Glomerular endothelial cell (primary cell): ENCODE measurements around the gene NKIRAS2. TPM values are rescaled to one million over a fixed set of nuclear protein-coding genes. Genes with fewer than 3 reads are reported as not detected.

Experiments
- DNase-seq: peaks from one replicate; pipeline ENCODE4 v3.0.0-alpha.2; 2011; ENCODE audit warnings: low read depth, low spot score; ENCODE audit errors: extremely low read depth
- total RNA-seq: library from RNA; depleted of rRNA; stranded (reverse); fragments of >200 nt; gene quantifications from 2 replicates; pipeline ENCODE4 v1.2.3, GENCODE V29; 2015

The NKIRAS2 gene
- total RNA-seq, 1 donor from 2014 or later = 95.7 TPM

DNA sequence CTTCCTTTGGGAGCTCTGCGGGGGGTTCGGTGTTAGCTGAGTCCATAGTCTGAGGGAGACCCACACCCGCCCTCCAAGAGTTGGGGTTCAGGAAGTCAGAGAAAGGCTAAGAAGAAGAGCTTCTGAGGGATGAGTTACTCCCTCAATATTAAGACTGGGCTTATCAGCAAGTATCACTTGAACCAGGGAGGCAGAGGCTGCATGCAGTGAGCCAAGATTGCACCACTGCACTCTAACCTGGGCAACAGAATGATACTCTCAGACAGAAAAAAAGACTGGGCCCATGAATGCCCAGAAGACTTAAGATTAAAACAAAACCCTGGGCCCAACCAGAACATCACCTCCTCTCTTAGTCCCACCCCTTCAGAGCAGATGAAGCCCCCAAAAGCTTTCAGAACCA lies 6.0 kb downstream of the NKIRAS2 start:
- DNase-seq = no peak

DNA sequence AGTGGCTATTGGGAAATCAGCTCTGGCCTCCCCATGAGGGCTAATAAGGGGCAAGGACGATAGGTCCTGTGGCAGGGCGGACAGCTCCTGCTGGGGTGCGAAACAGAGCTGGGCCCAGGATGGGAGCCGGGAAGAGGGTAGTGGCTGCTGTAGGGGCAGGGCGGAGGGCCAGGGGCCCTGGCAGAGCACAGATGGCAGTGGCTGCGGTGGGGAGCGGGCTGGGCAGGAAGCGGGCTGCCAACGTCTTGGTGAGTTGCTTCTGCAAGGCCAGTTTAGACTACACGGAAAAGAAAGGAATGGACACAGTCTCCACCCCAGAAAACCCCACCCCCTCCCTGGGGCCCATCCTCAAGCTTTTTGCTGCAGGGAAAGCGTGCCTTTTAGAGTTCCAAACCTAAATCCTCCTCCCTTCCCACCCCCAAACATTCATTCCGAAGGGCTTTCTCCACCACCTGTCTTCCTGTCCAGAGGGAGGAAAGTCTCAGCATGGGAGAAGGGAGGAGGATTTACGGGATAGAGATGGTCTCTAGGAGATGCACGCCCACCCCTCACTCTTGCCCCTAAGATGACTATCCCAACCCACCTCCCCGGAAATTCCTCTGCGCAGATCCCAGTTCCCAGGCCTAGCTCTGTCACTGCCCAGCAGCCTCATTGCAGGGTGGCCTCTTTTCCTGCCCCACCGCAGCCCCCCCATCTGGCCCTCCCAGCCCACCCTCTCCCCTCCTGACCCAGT lies 7.1 kb downstream of the NKIRAS2 start:
- no peak for DNase-seq

DNA sequence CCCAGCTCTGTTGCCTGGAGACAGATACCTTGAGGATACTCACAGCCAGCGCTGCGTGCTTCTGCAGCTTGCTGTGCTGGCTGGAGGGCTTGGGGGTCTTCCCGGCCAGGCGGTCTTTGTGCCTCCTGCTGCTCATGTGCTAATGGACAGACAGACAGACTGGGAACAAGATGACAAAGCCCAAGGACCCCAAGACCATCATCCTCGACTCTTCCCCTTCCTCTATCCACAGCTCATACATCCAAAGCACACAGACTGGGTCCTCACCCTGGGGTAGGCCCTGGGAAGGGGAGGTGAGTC lies 7.7 kb downstream of the NKIRAS2 start:
- no peak for DNase-seq

DNA sequence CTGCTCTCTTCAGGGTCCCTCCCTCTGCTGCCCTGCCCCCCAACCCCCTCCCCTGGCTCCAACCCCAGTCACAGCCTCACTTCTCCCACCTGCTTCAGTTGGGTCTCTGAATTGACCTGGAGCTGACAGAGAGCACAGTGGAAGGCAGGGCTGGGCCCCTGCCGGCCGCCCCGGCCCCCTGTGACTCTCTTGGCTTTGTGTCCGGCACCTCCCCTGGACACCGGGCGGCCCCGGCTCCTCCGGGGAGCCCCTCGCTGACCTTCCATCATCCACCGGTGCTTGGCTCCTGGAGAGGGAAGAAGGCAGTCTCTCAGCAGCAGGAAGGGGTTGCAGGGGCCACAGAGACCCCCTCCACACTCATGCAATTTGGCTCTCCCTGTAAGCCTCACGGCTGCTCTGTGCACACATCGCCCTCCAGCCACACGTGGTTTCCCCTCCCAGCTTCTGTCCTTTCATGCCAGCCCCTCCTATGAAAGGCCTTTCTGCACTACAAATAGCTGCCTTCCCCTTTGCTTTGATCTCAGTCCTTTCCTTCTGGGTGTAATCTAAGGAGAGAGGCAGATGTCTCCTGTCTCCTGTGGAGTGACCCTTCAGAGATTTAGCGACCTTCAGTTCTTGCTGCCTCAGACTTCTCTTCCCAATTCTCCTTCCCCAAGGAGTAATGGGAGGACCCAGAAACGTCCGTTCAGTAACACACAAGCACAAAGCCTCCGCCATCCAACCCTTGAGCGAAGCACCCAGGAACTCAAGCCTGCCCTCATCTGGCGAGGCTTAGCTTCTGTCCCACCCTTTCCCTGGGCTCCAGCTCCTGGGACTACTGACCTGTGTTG lies 8.3 kb downstream of the NKIRAS2 start:
- DNase-seq = no peak

DNA sequence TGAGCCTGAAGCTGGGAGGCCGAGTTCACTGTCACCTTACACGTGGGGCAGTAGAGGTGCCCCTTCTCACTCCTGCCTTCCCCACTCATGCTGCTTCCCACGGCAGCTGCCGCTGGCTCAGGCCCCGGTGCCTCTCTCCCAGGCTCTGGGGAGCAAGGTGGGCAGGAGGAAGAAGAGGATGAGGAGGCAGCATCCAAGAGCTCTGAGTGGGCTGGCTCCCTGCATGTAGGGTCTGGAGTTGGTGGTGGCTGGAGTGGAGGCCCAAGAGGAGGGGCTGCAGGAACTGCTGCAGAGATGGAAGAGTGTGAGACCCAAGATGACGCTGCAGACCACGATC lies 8.9 kb downstream of the NKIRAS2 start:
- DNase-seq = no peak

DNA sequence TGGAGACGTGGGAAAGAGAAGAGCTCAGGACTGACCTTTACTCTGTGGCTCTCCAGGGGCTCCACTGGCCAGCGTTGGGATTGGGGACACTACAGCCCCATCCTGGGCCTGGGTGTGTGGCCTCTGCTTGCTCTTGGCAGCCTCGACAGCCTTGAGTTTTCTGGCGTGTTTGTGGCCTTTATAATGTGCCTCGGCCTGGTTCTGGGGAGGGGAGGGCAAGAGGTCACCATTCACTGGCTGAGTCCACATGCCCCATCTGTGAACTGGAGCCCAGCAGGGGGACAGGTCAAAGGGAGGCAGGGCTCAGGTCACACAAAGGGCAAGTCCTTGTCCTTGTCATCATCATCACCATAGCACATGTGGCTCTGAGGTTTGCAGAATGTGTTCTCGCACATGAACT lies 11.7 kb downstream of the NKIRAS2 start:
- no peak for DNase-seq

DNA sequence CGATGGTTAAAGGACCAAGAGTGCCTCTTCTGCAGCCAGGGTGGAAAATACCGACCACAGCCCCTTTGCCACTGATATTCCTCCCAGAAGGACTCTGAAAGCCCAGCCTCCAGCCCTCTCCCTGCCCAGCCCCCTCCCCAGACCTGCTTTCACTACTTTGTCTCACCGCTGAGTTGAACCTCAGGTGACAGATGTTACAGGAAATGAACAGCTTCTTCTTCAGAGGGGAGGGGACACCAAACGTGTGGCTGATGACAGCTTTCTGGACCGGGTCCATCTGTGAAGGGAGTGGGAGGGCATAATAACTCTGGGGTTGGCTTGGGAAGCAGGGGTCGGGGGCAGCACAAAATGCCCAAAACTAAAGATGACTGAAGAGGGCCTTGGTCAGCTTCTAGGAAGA lies 14.2 kb downstream of the NKIRAS2 start:
- no peak for DNase-seq

DNA sequence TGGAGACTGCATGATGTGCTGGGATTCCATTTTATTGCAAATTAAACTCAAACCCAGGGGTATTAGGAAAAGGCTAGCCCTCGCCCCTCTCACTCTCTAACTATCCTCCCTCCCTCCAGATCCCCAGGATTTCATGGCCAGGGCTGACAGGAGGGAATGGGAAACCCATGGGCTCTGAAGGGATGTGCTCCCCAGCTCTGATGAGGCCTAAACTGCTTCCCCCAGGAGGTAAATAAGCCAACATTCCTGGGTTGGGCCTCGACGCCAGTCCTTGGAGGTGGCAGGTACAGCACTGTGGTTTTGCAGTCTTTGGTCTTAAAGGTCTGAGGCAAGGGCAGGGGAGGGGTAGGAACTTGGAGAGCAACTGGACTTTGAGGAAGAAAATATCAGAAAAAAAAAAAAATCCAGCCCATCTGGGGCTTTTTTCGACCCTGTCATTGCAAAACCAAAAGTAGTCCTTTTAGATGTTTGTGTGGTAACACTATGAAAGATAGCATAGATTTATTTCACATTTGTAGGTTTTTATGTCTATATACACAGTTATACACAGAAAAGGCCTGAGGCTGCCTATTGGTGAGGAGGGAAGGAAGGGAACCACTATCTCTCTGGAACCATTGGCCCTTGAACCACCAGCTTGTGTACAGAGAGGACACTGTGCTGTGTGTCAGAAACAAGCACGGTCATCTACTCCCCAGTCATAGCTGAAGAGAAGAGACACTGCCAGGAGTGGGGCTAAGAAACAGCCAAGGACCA lies 18.5 kb downstream of the NKIRAS2 start:
- DNase-seq = no peak

DNA sequence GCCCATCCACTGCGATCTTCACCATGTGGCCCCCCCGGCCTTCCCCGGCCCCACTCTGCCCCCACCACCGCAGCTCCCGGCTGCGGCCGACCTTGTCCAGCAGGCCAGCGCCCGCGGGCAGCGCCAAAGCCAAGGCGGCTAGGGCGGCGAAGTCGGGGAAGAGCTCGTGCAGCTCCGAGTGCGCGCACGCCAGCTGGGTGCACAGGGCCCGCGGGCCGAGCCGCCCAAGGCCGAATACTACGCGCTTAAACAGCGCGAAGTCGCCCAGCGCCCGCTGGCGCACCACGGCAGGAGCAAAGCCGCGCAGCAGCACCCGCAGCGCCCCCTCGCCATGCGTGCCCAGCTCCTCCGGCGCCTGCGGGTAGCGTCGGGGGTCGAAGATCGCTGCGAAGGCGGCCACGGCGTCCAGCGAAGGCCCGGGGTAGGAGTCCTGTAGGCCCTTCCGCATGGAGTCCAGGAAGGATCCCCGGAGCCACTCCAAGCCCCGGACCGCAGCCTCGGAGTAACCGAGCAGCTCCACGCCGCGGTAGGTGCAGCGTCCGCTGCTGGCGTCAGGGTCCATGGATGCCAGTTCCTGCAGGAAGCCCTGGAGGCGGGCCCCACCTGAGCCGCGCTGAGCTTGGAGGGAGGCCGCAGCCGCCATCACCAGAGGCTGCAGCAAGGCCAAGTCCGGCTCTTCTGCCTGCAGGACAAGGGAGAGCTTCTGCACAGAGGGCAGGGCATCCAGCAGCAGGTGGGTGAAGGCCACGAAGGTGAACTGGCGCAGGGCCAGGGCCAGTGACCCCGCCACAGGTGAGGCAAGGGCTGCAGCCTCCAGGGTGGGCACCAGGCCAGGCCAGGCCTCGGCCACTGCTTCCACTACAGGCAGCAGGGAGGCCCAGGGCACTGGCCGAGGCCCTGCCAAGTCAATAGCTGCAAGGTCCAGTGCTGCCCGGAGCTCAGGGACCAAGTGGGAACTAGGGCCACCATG lies 20.2 kb downstream of the NKIRAS2 start:
- DNase-seq = no peak

DNA sequence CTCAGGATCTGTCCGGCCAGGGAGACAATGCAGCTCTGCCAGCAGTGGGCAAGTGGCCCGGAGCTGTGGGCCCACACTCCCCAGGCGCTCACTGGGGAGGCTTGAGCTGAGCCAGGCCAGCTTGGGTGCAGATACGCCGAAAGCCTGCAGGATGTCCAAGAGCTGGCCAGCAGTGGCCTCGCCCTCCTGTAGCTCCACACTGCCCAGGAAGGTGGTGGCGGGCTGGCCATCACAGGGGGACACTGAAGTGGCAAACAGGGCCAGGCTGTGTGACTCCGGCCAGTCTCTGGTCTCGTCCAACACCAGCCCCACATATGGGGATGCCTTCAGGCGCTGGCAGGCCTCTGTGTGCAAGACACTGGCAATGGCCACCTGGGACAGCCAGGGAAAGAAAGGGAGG lies 20.9 kb downstream of the NKIRAS2 start:
- no peak for DNase-seq

DNA sequence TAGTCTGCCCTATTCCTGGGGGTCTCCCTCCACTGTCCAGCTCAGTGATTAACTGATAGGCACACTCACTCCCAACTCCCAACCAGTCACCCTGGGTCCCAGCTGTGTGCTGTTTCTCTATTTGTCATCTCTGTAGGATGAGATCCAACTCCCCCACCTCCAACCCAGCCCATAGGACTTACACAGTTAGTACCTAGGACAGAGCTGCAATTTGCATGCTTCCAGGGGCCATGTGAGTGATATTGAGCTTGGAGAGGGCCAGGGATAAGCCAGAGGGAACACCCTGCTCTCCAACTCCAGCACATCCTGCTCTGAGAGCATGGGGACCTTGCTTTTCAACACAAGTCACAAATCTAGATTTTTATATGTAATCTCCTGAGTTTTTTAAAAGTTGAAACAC lies 21.7 kb downstream of the NKIRAS2 start:
- DNase-seq = no peak

DNA sequence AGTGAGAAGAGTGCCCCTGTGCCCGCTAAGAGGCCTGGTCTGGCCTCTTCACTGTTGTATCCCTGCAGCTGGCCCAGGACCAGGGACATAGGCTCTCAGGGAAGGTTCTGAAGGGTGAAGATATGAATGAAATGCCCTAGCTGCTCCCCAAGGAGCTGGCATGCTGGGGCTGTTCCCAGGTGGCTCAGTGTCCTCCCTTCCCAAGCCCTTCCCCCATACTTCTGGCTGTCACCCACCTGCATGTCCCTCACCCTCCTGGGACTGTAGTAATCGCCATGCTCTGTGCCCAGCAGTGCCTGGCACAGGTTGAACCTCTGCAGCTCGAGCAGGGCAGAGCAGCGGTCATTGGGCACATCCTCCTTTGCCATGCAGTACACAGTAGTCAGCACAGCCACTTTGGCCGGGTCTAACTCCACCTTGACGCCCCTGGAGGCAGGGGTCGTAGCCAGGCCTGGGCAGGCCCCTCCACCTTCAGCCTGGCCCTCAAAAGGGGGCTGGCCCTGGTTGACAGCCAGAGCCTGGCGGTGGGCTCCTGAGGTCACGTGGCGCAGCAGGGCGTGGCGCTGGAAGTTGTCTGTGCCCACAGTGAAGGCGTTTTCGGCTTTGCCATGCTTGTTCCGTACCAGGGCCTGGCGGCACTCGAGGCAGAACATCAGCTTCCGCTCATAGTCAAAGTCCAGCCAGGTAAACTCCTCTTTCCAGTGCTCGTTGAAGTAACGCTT lies 22.9 kb downstream of the NKIRAS2 start:
- no peak for DNase-seq

DNA sequence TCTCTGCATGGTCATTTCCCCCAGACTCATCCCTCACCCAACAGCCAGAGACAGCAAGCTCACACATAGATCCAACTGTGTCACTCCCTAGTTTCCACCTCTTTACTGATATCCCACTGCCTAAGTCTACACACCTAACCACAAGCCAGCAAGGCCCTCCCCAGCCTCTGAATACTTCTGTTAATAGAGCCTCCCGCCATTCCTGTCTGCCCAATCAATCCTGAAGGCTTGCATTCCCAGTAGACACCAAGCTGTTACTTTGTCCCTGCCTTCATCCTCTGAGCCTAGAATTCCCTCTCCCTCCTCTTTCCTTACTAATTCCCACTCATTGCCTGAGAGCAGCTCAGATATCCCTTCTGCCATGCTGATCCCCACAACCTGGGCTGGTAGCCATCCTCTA lies 25.8 kb downstream of the NKIRAS2 start:
- no peak for DNase-seq

DNA sequence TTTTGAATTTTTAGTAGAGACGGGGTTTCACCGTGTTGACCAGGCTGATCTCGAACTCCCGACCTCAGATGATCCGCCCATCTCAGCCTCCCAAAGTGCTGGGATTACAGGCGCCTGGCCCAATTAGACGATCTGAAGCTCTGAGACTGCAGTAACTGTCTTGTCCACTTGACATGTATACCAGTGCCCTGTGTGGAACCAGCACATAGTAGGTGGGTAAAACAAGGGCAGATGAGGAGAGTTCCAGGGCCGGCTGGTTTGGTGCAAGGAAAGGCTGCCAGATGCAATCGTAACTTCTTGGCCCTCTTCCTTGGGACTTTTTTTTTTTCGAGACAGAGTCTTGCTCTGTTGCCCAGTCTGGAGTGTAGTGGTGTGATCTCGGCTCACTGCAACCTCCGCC lies 27.5 kb downstream of the NKIRAS2 start:
- DNase-seq = no peak

DNA sequence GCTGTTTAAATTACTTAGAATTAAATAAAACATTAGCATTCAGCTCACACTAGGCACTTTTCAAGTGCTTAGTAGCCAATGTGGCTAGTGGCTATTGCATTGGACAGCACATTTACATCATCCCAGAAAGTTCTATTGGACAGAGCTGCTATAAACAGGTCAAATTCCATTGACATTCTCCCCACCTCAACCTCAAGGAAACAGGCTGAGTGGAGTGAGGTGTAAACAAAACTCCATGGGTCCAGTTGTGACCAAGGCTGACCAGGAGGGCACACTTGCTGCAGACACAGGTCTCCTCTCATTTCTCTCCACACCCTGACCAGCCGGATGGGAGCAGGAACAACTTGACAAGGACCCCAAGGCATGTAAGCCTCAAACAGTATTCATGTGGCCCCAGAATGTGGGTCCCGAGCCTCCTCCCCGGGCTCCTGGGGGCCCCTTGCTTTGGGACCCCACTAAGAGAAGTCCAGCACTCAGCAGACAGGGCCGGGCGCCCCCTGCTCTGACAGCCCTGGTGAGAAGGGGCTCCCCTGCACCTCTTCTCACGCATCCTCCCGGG lies 30.0 kb downstream of the NKIRAS2 start:
- no peak for DNase-seq

DNA sequence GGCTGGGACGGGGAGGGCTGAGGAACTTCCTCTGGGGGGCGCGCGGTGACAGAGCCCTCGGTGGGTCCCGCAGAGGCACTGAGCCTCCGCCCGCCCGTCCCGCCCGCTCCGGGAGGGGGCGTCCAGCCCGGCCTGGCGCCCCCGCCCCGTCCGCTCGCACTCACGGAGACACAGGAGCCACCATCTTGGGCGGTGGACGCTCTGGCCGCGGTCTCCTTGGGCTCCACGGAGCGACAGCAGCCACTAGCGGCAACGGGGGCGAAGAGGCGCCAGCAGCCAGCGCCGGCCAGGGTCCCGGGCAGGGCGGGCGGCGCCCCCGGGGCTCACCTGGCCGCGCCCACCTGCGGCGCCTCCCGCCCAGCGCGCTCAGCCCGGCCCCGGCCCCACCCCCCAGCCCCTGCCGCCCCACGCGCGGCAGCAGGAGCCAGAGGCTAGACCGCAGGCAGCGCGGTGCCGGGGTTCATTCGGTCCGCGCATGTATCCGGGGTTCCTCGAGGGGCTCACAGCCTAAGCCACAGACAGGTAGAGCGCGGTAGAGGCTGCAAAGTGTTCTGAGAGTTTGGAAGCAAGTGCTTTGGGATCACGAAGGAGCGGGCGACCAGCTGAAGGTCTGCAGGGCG lies 30.6 kb downstream of the NKIRAS2 start, which contains the start of gene C17orf113:
Gene C17orf113 (minus strand): TSS at position 209 of the 620 bp plus-strand sequence. CDS start 7,225 bp downstream, outside the sequence.
- DNase-seq = no peak

DNA sequence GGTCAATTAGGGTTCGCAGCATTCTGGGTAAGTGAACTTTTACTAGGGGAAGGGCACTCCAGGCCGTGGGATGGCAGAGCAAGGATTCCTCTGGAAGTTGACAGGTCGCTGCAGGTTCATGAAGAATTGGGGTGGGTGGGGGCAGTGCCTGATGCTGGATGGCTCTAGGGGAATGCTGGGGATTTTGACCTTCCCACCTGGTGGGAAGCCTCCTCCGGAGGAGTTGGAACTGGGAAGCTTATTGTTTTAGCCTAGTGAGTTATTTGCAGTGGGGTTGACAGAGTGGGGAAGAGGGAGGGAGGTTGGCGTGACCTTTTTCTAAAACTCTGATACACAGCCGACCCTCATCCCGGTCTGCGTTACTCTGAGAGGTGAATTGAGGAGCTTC lies 31.1 kb downstream of the NKIRAS2 start:
- no peak for DNase-seq

DNA sequence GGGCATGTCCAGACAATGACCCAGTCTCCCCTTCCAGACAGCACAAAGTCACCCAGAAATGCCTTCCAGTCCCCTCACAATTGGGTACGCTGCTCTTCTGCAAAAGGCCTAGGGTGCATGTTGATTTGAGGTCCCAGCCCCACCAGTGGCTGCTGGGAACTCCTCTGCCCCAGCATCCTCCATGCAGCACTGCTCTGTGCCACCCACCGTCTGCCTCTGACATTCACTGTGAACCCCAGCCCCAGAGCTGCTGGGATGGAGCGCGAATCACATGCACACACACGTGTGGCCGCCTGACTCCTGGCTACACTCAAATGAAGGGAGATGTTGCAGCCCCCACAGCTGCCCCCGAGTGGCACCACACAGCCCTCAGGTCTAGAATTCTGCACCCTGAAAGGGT lies 31.8 kb downstream of the NKIRAS2 start:
- no peak for DNase-seq

DNA sequence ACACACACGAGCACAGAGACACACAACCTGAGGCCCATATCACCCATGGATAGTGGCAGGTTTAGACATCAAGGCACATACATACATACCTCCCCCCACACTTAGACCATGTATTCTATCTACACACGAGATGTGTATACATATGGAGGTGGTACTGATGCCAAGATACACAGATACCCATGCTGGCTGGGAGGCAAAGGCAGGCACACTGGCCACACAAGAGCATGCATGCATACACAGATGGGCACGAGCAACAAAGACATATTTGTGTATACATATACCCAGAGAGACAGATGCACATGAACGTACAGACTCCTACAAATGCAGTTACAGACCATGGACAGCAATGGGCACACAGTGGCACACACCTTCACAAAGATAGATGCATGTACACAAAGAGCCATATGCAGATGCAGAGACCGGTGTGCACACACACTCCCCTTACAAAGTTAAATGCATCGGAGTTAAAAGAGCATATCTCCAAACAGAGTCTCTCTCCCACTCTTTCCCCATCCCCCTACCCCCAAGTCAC lies 32.5 kb downstream of the NKIRAS2 start:
- no peak for DNase-seq
